HG02938 (cell line): ENCODE measurements around the gene LENEP.
"Not testable (repeated sequence)": the region's sequence is repeated elsewhere in the genome, so short reads cannot be mapped to it uniquely, and the experiment has no call there.

Experiments used
- ATAC-seq: cut with Tn5 transposase; IDR thresholded peaks from one replicate; pipeline ENCODE4 v1.9.1; 2021; ENCODE audit warnings: mild to moderate bottlenecking, moderate library complexity; ENCODE audit not compliant: unreplicated experiment

The LENEP gene

GRCh38 chr1:154974808-154975408 is 18.5 kb upstream of the LENEP start:
- ATAC-seq, result peak; percentile 47

GRCh38 chr1:154975409-154976059 is 17.9 kb upstream of the LENEP start:
- no peak for ATAC-seq

- ATAC-seq, result not testable (repeated sequence)
Measured at GRCh38 chr1:154977762-154978161, 15.6 kb upstream of the LENEP start.

- ATAC-seq, result no peak
Measured at GRCh38 chr1:154978360-154978759, 15.0 kb upstream of the LENEP start.

GRCh38 chr1:154982341-154982740 is 11.0 kb upstream of the LENEP start:
- no peak for ATAC-seq

DNA sequence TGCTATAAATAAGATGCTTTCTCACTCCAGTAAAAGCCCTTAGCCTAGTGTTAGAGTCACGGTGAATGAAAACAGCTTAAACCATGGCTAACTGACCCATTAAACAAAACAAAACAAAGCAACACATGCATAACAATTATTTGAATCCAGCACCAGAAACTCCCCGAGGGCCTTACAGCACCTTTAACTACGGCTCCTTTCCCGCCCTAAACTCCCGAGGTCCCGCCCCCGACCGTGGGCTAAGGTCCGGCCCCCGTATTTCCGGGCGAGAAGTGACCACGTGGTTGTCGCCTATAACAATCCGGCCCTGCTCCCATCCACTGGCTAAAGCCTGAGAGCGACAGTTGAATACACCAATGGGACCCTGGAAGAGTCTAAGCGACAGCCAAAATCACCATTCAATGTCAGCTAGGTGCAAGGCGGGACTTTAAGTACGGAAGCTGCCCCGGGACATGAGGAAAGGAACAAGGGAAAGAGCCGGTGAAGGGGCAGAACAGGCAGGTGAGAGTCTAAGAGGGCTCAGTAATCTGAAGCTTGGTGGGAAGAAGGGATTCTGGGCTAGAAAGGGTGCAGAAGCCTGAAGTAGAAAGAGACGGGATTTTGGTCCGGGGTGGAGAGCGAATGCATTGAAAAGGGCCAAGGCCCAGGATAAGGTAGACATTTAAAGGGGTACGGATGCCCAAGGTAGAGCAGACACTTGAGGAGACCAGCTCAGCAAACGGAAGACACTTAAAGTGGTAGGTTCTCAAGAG is 10.3 kb upstream of the LENEP start, which contains the start of gene FLAD1:
Gene FLAD1, plus strand, starts transcription at position 448 of the 752 bp plus-strand sequence. CDS start 351 bp downstream, outside the sequence.
- peak; percentile 96 for ATAC-seq

GRCh38 chr1:154983776-154984466 is 9.5 kb upstream of the LENEP start:
- ATAC-seq, result no peak

DNA sequence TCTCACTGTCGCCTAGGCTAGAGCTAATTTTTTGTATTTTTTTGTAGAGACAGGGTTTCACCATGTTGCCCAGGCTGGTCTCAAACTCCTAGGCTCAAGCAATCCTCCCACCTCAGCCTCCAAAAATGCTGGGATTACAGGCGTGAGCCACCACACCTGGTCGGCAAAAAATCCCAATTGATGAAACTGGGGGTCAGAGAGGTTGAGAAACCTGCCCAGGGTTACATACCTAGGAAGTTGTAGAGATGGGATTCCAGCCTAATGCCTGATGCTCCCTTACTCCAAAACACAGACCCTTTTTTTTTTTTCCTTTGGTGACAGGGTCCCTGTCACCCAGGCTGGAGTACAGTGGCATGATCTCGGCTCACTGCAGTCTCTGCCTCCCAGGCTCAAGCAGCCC is 6.7 kb upstream of the LENEP start:
- ATAC-seq, result not testable (repeated sequence)

GRCh38 chr1:154987326-154987725 is 6.1 kb upstream of the LENEP start:
- ATAC-seq, result no peak

DNA sequence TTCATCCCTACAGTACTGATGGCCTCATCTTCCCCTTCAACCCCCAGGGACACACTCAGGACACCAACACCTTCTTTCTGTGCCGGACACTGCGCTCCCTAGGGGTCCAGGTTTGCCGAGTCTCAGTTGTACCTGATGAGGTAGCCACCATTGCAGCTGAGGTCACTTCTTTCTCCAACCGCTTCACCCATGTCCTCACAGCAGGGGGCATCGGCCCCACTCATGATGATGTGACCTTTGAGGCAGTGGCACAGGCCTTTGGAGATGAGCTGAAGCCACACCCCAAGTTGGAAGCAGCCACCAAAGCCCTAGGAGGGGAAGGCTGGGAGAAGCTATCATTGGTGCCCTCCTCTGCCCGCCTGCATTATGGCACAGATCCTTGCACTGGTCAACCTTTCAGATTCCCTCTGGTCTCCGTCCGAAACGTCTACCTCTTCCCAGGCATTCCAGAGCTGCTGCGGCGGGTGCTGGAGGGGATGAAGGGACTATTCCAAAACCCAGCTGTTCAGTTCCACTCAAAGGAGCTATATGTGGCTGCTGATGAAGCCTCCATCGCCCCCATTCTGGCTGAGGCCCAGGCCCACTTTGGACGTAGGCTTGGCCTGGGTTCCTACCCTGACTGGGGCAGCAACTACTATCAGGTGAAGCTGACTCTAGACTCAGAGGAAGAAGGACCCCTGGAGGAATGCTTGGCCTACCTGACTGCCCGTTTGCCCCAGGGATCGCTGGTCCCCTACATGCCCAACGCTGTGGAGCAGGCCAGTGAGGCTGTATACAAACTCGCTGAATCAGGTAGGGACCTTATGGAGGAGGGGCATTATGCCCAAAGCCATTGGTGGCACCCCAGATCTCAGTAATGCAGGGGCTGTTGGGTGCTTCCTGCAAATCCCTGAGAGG is 5.1 kb upstream of the LENEP start:
- ATAC-seq, result no peak

- ATAC-seq, result no peak
Measured at GRCh38 chr1:154989195-154989860, 4.1 kb upstream of the LENEP start.

DNA sequence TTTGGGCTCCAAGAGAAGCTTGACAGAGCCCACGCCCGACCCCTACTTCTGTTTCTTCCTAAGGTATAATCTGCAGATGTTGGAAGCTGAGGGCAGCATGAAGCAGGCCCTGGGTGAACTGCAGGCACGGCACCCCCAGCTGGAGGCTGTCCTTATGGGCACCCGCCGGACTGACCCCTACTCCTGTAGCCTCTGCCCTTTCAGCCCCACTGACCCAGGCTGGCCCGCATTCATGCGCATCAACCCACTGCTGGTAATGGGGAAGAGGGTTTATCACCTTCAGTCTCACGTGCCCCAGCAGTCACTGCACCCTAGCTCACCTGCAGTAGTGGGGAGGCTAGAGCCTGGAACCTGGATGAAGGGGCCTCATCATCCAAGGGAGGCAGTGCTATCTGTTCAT is 3.1 kb upstream of the LENEP start:
- ATAC-seq, result no peak

- ATAC-seq, result no peak
Measured at GRCh38 chr1:154992721-154993571, 440 bp upstream of the LENEP start.

DNA sequence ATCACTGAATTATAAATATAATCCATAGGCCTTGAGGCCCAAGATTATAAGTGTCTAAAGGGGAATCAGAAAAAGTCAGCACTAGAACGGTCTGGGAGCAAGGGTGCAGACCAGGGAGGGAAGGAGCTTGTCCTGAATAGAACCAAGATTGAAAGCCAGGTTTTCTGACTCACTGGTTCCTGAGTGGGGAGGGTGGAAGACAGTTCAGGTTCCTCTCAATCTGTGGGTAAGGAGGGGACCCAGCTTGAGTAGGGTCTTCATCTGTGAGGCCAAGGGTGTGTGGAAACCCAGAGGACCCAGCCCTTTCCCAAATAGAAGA is 842 bp downstream of the LENEP start:
- no peak for ATAC-seq

DNA sequence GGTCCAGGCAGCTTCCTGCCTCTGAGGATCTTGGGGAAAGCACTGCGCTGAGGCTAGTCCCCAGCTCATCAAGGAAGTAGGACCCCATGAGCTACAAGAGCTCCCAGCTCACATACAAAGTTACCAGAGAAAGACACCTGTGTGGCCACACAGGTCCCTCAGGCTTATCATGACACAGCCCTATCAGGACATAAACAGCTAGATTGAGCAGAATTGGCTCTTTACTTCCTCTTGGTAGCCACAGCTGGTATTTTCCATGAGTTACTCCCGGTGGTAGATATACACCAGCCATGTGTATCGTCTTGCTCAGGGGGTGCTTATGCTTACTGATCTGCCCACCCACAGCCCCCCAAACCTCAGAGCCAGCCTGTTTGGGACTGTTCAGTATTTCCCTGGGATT is 1.2 kb downstream of the LENEP start:
- ATAC-seq, result no peak

- not testable (repeated sequence) for ATAC-seq
Measured at GRCh38 chr1:154995301-154995983, 2.1 kb downstream of the LENEP start.

- no peak for ATAC-seq
Measured at GRCh38 chr1:154996966-154997701, 3.7 kb downstream of the LENEP start.
